HG02938 (cell line): ENCODE results near the gene ZNF629.
A peak's percentile ranks its signal among the peaks of the same experiment; 100 is the strongest.

Experiments
- ATAC-seq: cut with Tn5 transposase; IDR thresholded peaks from one replicate; pipeline ENCODE4 v1.9.1; 2021; ENCODE audit warnings: mild to moderate bottlenecking, moderate library complexity; ENCODE audit not compliant: unreplicated experiment

ZNF629 gene

DNA sequence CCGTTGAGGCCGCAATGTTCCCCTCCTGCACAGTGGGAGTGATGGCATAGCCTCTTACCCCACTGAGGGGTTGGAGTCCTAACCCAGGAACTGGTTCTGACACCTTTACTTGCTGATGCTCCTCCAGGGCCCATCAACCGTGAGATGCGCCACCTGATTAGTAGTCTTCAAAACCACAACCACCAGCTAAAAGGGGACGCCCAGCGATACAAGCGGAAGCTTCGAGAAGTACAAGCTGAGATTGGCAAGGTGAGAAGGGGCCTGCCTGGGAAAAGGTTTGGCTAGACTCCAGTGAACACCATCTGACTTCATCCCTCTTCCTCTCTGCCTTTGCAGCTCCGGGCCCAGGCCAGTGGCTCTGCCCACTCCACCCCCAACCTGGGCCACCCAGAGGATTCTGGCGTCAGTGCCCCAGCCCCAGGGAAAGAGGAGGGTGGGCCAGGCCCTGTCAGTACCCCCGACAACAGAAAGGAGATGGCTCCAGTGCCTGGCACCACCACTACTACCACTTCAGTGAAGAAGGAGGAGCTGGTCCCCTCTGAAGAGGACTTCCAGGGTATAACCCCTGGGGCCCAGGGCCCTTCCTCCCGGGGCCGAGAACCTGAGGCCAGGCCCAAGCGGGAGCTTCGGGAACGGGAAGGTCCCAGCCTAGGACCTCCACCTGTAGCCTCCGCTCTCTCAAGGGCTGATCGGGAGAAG lies 19.1 kb downstream of the ZNF629 start:
- no peak for ATAC-seq

DNA sequence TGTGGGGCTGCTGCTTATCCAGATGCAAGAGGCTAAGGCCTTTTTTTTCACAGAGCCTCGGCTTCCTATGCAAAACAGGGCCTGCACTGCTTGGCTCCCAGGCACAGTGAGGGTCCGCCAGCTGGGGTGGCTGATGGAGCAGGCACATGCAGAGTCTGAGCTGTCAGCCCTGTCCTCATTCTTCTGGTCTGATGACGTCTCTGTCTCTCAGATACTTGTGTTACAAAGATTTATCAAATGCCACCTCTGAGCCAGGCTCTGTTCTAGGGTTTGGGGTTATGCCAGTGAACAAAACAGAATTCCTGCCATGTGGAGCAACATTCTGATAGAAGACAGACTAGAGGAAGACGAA lies 20.1 kb downstream of the ZNF629 start:
- ATAC-seq, result no peak

DNA sequence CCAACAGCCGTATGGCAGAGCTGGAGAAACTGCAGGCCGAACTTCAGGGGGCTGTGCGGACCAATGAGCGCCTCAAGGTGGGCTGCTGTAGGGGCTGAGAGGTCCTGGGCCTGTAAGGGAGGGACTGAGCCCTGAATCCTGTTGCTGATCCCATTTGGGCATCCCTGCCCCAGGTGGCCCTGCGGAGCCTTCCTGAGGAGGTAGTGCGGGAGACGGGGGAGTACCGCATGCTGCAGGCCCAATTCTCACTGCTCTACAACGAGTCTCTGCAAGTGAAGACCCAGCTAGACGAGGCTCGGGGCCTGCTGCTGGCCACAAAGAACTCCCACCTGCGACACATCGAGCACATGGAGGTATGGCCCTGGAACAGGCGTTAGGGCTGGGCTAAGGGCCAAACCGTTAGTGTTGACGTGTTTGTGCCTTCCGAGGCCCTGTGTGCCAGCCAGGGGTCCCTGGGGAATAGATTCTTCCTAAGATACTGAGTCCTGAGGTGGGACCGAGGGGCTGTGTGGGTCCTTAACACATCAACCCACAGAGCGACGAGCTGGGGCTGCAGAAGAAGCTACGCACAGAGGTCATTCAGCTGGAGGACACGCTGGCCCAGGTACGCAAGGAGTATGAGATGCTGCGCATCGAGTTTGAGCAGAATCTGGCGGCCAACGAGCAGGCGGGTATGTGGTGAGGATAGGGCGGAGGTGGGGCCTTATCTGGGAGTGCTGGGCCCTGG lies 20.6 kb downstream of the ZNF629 start:
- no peak for ATAC-seq

DNA sequence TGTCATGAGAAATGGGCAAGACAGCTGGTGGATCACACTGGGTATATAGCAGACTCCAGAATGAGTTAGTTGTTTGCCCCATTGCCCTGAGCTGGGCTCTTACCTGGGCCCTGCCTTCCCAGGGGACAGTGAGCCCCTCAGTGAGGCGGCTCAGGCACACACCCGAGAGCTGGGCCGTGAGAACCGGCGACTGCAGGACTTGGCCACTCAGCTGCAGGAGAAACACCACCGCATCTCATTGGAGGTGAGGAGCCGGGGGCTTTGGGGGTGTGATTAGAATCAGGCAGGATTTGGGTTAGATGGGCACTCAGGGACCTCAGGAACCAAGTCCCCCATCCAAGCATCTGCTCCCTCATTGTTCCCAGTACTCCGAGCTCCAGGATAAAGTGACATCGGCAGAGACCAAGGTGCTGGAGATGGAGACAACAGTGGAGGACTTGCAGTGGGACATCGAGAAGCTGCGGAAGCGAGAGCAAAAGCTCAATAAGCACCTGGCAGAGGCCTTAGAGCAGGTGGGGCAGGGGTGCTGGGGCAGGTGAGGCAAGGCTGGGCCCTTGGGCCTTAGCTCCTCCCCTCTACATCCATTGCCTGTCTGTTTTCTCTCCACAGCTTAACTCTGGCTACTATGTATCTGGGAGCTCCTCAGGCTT lies 22.1 kb downstream of the ZNF629 start:
- no peak for ATAC-seq

DNA sequence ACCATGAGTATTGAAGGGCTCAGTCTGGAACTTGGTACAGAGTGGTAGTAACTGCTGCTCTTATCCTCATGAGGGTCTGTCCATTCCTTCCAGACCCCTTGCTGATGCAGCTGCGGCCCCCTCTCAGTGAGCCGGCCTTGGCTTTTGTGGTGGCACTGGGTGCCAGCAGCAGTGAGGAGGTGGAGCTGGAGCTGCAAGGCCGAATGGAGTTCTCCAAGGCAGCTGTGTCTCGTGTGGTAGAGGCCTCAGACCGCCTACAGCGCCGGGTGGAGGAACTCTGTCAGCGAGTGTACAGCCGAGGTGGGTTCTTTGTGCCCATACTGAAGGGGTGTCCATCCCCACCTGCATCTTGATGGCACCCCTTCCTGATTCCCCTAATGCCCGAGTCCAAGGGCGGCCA lies 22.9 kb downstream of the ZNF629 start:
- ATAC-seq, result no peak

DNA sequence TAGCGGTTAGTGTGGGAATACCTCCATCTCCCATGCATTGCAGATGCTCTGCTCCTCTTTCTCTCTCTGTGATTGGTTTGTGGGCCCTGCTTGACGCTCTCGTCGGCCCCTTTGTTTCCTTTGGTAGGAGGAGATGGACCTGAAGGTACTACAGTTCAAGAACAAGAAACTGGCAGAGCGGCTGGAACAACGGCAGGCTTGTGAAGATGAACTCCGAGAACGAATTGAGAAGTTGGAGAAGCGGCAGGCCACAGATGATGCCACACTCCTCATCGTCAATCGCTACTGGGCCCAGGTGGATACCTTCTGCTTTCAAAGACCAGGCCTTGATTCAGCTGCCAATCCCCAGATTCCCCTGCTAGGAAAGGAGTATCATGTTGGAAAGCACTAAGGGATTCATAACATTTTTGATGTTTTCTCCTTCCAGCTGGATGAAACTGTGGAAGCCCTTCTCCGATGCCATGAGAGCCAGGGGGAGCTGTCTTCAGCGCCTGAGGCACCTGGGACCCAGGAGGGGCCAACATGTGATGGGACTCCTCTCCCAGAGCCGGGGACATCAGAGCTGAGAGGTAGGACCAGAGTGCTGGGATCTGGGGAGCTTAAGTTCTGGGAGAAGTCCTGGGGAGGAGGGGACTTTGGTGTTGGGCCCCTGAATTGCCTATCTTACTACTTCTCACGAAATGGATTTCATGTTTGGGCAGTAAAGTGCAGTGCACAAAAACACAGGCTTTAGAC lies 23.8 kb downstream of the ZNF629 start:
- no peak for ATAC-seq

DNA sequence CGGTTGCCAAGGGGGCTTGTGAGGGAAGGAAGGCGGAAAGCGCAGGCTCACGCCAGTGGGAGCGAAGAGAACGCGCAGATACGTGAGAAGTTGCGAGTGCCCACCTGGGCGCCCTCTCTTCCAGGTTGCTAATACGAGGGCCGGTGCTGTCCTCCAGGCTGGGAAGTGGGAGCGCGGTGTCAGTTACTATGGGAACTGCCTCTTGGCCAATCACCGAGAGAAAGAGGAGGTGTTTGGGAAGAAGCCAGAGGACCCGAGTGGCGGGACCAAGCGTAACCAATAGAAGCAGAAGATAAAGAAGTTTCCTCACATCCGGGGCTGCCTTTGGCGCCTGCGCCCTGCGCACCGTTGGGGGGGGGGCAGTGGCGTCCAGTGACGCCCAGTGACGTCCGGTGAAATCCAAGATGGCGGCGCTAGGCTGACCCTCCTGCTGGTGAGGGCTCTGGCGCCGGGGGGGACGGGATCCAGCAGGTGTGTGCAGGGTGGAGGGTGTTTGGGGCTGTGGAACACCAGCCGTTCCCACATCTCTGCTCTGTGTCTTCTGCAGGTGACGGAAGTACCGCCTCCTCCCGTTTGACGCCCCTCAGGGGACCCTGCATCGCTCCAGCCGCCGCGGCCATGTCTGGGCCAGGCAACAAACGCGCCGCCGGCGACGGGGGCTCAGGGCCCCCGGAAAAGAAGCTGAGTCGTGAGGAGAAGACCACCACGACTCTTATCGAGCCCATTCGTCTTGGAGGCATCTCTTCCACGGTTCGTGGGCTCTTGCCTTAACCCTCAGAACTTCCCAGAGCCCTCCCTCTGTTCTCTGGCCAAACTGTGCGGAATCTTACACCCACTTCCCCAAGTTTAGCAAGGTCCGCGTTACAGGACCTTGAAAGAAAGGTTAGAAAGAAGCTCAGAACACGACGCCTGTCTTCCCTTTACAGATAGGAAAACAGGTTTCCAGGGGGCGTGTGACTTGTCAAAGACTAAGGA lies 24.8 kb downstream of the ZNF629 start, which contains the start of the genes CFAP119 and RNF40:
Gene CFAP119, minus strand, starts transcription at position 135 of the 975 bp plus-strand sequence. CDS start 314 bp downstream, outside the sequence.
Gene RNF40, plus strand, starts transcription at position 395 of the 975 bp plus-strand sequence. Its CDS starts 224 bp downstream, at position 619.
- ATAC-seq, result peak; percentile 87

DNA sequence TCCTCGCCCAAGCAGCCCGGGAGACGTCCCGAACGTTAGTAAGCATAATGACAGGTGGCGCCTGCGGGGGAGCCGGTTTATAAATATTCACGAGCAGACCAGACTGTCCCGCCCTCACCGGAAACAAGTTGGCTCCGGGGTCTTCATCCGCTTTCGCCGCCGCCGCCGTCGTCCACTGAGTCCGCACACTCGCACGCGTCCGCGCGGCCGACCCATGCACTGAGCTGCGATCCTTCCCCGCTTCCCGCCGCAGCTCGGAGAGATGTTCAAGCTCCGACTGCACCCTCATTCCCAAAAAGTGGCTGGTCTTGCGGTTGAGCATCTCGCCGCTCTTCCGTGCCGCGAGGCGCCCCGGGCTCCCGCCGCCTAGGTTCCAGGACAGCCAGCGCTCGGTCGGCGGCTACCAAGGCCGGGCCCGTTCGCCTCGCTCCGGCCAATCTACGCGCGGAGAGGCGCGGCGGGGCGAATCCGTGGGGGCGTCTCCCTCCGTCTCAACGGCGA lies 25.5 kb downstream of the ZNF629 start:
- ATAC-seq, result peak; percentile 26

DNA sequence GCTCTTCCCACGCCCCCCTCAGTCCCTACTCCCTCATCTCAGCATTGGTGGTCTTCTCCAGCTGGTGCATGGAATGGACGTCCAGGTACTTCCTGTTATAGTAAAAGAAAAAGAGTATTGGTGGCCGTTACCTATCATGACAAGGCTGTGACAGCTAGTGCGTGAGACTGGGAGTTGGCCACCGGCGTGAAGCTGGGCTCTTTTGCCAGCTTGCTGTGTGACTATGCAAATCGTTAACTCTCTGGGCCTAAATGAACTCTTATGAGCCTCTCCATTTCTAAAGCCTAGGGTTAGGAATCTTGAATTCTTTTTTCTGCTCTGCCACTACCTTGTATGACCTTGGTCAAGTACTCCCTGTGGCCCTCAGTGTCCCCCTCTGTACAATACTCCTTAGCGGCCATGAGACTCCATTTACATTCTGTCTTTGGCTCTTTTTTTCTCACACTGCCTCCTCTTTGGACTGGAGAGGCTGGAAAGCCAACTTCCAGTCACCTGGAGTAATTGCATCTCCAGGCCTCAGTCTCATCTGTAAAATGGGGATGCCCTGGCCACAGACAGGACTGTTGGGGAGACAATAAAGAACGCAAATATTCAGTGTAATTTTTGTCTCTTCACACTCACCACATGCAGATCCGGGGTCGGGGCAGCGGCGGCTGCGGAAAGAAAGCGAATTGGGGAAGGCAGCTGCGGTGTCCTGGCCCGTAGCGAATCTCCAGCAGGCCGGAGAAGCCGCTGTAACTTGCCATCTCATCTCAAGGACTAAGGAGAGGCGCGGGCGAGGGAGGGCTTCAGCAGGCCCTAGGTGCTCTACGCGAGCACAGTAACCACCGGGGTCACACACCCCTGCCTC lies 26.2 kb downstream of the ZNF629 start:
- no peak for ATAC-seq

DNA sequence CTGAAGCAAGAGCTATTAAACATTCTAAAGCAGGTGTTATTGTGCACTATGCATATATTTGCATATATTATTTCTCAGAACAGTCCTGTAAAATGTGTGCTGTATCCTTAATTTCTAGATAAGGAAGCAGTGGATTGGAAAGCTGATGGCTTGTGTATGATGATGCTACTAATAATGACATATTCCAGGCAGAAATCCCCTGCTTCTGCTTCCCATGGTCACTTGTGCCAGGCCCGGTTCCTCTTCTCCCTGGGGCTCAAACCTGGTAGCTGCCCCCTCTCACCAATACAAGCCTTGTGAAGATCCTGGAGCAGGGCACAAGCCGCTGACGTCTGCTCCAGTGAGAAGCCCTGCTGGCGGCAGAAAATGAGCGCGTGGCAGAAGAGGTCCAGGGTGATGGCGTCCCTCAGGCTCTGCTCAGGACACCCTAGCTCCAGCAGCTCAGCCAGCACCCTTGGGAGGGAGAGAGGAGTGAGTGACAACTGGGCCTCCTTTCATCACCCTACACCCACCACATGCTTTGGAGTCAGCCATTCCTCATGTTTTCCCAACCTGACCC lies 26.9 kb downstream of the ZNF629 start:
- ATAC-seq, result no peak

DNA sequence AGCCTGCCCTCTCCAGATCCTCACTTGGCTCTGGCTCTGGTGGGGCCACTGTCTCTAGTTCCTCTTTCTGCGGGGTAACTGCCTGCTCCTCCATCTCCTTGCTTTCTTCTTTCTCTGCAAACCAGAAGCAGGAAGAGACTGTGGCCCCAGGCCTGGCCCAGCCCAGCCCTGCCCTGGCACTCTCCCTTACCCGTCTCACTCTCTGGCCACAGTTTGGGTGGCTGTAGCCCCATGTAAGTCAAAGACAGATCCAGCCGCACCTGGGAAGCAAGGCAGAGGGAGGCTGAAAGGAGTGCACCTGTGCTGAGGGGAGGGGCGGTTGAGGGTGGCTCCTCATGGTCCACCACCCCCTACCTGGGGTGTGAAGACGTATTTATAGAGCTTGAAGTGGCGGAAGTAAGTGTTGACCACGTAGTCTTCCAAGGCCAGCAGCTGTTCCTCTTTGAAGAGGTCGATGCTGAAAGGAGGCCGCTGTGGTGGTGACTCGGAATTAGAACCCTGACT lies 28.0 kb downstream of the ZNF629 start:
- ATAC-seq, result no peak

DNA sequence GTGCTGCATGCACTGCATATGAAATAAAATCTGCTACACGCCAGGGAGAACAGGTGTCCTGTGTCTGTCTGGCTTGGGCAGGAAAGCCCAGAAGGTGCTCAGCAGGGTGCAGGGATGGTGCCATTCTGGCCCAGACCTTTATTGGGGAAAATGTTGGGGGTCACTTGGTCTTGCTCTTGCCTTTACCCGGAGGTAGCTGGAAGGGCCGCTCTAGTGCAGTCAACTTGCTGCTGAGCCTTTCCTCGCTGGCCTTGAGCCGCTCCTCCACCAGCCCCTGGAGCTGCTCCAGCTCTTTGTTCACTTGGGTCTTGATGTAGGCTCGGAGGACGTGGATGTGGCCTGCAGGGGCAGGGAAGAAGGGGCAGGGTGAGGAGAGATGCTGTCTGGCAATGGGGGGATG lies 29.7 kb downstream of the ZNF629 start:
- no peak for ATAC-seq

DNA sequence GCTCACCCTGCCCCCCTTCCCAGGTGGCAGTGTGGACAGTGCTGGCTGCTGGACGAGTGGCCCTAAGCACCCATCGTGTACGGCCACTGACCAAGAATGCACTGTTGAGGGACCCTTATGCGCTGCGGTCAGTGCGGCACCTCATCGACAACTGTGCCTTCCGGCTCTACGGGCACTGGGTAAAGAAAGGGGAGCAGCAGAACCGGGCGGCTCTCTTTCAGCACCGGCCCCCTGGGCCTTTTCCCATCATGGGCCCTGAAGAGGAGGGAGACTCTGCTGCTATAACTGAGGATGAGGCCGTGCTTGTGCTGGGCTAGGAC lies 30.3 kb downstream of the ZNF629 start:
- no peak for ATAC-seq

DNA sequence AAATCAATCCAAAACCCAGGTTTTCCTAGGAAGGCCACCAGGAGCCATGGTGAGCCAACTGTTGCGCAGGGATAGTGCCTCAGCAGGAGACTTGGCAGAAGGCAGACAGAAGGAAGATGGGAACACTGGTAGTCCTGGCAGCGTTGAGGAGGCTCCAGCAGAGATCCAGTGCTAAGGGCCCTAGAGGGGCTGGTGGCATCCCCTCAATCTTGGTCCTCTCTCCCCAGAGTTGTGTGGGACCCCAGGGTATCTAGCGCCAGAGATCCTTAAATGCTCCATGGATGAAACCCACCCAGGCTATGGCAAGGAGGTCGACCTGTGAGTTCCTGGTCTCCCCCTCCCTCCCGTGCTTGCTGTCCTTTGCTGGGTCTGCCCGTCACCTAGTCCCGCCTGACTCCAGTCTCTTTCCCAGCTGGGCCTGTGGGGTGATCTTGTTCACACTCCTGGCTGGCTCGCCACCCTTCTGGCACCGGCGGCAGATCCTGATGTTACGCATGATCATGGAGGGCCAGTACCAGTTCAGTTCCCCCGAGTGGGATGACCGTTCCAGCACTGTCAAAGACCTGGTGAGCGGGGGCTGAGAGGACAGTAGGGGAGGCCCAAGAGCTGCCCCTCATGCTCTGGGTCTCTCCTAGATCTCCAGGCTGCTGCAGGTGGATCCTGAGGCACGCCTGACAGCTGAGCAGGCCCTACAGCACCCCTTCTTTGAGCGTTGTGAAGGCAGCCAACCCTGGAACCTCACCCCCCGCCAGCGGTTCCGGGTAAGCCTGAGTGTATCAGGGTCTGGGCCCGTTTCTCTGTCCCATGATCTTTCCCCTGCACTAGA lies 30.8 kb downstream of the ZNF629 start:
- ATAC-seq, result no peak

DNA sequence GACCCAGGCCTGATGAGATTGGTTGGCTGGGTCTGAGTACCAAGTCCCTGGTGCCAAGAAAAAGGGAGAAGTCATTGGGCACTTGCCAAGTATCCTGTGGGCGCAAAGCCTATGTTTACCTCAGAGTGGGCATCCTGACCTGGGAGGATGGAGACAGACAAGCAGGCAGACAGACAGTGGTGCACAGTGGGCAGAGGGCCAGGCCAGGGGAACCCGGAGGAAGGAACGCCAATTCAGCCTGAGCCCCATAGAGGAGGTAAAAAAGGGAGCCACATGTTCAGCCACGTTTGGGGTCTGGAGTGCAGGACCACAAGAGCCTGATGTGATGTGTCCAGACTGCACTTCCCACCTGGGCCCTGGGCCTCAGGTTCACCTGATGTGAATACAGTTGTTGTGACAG lies 33.4 kb downstream of the ZNF629 start:
- ATAC-seq, result no peak

DNA sequence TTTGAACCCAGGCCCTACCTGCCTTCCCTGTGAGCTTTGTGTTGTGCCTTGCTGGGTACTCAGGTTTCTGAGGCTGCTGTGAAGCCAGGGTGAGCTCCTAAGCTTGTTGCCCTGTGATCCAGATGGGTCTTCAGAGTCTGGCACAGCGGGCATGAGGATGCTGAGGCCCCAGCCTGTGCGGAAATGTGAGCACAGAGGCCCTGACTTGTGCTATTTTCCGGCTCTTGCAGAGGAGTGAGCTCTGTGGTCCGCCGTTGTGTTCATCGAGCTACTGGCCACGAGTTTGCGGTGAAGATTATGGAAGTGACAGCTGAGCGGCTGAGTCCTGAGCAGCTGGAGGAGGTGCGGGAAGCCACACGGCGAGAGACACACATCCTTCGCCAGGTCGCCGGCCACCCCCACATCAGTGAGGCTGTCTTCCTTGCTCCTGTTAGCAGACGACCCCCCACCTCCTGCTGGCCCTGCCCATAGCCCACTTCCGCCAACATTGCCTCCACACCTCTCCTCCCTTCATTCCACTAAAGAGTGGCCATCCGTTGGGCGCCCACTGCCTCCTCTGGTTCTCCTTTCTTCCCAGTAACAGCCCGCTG lies 36.0 kb downstream of the ZNF629 start:
- ATAC-seq, result no peak

DNA sequence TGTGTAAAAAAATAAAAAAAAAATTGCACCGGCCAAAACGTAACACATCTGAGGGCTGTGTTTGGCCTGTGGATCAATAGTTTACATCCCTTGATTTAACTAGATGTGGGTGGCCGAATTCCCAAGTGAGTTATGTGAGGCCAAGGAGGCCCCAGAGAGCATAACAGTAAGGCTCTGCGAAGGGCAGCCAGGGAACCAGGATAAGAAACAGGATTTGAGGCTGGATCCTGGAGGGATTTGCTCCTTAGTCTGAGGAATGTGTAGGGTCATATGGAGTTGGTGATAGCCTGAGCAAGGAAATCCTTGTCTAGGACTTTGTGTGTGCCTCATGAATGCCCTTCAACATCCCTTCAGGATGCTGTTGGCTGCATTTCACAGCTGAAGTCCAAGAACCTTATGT lies 36.8 kb downstream of the ZNF629 start:
- no peak for ATAC-seq
